ENCODE results near the gene SHLD3.
"Not testable (repeated sequence)": the region's sequence is repeated elsewhere in the genome, so short reads cannot be mapped to it uniquely, and the experiment has no call there.

Gene SHLD3, protein sequence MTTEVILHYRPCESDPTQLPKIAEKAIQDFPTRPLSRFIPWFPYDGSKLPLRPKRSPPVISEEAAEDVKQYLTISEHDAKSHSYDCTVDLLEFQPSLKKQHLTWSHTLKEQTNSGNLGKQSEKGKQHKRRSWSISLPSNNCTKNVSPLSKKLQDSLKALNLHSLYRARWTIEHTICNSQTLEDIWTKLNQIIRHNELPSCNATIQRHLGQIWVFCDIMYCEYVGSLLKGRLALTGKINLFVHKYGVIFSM

GRCh38 chr5:65624571-65625555 is at the start of gene SHLD3, which contains the start of gene TRAPPC13:
Gene SHLD3, plus strand, starts transcription at chr5:65625027. Its CDS starts 4,561 bp downstream, at chr5:65629588.
Gene TRAPPC13, plus strand, starts transcription at chr5:65625027. Its CDS starts 34 bp downstream, at chr5:65625061.
- peak; percentile 60 to 79 for DNase-seq

DNA sequence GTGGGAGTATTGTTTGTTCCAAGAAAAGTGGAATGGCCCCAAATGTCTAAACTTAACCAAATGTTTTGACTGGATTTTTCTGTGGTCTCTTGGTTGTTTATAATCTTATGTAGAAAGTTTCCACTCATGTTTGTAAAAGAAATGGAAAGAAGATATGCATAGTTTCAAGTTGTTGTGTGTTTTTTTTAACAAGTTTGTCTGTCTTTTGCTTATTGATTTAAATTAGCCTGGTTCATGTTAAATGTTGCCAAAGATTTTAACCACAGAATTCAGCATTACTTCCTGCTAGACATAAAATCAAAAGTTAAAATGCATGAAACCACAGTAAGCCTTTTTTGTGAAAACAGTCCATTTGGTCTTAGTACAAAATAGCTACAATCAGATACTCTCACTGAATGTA is 47.7 kb upstream of the SHLD3 start:
- DNase-seq = no peak

GRCh38 chr5:65588694-65589093 is 36.1 kb upstream of the SHLD3 start:
- no peak for DNase-seq

DNA sequence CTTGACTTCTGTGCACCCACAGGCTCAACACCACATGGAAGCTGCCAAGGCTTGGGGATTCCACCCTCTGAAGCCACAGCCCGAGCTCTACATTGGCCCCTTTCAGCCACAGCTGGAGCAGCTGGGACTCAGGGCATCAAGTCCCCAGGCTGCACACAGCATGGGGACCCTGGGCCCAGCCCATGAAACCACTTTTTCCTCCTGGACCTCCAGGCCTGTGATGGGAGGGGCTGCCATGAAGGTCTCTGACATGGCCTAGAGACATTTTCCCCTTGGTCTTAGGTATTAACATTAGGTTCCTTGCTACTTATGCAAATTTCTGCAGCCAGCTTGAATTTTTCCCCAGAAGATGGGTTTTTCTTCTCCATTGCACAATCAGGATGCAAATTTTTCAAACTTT is 23.1 kb upstream of the SHLD3 start:
- not testable (repeated sequence) for DNase-seq

- no peak for DNase-seq
These were observed 13.3 kb upstream of the SHLD3 start for GRCh38 chr5:65611524-65611923.

DNA sequence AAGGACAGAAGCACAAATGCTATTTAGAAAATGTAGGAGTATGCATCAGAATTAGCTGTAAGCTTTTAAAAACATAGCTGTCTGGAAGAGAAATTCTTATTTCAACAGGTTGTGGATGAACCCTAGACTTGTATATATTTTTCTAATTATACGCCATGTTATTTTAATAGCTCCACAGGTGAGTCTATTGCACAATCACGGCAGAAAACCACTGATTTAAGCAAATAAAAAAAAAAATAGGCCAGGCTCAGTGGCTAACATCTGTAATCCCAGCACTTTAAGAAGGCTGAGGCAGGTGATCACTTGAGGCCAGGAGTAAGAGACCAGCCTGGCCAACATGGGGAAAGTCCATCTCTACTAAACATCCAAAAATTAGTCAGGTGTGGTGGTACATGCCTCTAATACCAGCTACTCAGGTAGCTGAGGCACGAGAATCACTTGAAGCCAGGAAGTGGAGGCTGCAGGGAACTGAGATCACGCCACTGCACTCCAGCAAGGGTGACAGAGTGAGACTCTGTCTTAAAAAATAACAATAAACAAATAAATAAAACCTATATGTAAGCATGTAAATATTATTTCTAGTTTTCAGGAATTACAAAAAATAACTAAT is 12.4 kb upstream of the SHLD3 start:
- no peak for DNase-seq

GRCh38 chr5:65620021-65620420 is 4.8 kb upstream of the SHLD3 start:
- DNase-seq = no peak

- DNase-seq = not testable (repeated sequence)
These were observed 2.9 kb upstream of the SHLD3 start for GRCh38 chr5:65621961-65622360.

DNA sequence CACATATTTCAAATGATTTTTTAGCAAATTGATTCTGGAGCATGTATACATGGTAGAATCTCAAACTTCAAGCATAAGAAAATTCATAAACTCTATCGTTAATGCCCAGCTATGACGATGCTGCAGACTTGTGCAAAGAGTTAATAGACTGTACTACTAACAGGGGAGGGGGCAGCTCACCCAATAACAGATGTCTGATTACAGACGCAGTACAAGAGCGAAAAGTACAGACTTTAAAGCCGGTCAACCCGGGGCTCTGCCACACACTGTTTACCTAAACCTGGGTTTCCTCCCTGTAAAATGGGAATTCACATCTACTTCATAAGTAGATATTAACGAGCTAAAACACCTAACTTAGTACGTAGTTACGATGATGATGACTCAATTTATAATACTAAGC is 1.3 kb upstream of the SHLD3 start:
- no peak for DNase-seq

DNA sequence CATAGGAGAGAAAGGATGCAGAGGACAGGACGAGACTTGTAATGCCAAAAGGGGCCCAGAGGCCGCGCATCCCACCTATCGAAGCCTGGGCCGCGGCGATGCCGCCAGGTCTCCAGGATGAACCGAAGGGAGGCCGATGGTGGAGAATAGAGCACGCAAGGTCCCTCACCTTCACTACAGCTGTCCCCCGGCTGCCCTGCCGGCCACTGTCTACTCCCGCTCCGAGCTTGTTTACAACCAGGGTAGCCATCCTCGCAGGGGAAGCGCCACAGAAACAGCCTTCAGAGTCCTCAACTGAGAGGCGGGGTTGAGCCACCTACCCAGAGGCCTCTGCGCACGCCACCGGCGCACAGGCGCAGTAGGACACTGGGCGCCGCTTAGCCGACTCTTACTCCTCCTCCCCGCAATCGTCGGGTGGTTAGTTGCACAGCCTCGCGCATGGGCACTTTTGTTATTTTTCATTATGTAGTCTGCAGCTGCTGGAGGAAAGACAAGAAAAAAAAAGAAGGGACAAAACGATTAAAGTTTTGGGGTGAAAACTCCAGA is 729 bp upstream of the SHLD3 start, which contains the start of gene TRIM23:
Gene TRIM23, minus strand, starts transcription at position 309 of the 546 bp plus-strand sequence. Its CDS starts 59 bp downstream, at position 250.
- peak; percentile 82 to 92 for DNase-seq

GRCh38 chr5:65625743-65626142 is 916 bp downstream of the SHLD3 start:
- no peak for DNase-seq

- DNase-seq = no peak
These were observed 6.2 kb downstream of the SHLD3 start for GRCh38 chr5:65630981-65631380.

DNA sequence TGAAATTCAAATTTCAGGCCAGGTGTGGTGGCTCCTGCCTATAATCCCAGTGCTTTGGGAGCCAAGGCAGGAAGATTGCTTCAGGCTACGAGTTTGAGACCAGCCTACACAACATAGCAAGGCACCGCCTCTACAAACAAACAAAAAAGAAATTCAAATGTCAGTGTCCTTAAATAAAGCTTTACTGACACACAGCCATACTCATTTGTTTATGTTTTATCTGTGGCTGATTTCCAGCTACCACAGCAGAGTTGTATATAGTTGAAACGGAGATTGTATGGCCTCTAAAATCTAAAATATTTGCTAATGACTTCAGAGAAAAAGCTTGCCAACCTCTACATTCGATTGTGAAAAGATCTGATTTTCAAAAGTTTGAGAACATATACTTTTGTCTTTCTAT is 15.4 kb downstream of the SHLD3 start:
- no peak for DNase-seq

GRCh38 chr5:65646938-65647337 is 22.1 kb downstream of the SHLD3 start:
- no peak for DNase-seq

GRCh38 chr5:65647941-65648340 is 23.1 kb downstream of the SHLD3 start:
- no peak for DNase-seq

DNA sequence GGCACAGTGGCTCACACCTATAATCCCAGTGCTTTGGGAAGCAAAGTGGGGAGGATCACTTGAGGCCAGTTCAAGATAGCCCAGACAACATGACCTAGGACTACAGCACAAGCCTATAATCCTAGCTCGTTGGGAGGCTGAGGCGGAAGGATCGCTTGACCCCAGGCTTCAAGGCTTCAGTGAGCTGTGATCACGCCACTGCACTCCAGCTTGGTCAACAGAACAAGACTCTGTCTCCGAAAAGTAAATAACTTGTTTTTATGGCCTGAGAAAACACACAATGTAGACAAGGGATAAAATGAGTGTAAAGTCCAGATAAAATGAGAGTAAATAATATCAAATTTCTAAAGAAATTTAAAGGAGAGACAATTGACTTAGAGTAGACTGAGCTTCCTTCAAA is 26.3 kb downstream of the SHLD3 start:
- DNase-seq = no peak

DNA sequence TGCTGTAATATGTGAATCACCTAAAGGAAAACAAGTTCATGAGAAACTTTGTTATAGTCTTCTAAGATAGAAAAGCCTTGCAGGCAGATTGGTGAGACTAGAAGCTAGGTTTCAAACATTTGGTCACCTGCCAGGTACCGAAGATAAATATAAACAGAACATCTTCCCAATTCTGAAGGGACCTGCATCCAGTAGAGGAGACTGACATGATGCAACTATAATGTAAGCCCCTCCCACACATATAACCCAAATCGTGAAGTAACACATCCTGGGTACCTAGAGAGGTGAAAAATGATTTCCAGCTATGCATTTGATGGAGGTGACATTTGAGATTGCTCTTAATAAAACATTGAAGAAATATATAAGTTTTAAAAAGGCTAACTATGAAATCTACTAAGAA is 29.9 kb downstream of the SHLD3 start:
- DNase-seq = no peak

- no peak for DNase-seq
These were observed 39.1 kb downstream of the SHLD3 start for GRCh38 chr5:65663804-65664521.

DNA sequence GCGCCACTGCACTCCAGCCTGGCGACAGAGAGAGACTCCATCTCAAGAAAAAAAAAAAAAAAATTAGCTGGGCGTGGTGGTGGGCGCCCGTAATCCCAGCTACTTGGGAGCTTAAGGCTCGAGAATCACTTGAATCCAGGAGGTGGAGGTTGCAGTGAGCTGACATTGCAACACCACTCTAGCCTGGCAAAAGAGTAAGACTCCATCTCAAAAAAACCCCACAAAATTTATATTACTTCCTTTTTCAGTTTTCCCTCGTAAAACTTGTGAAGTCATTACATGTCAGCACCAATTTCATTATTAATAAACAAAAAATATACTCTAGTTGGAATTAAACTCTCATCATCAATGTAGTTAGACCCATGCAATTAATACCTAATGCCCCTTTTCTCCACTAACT is 43.9 kb downstream of the SHLD3 start:
- no peak for DNase-seq

- no peak for DNase-seq
These were observed 48.0 kb downstream of the SHLD3 start for GRCh38 chr5:65672796-65673195.

DNA sequence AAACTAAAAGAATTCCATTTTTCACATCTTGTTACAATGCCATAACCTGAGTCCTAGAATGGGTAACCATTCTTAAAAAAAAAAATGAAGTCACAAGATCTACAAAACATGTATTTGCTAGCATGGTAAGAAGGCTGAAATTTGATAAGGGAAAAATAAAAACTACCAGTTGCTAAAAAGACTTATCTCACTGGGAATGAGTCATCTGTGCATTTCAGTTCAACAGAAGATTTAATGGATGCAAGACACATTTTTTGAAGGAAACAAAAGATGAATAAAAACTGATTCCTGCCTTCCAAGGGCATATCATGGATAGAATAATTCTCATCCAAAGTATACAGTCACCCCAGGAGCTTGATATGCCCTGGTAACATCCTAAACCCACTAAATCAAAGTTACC is 49.9 kb downstream of the SHLD3 start:
- DNase-seq = no peak

- not testable (repeated sequence) for DNase-seq
These were observed 51.2 kb downstream of the SHLD3 start for GRCh38 chr5:65676056-65676455.

Measured in stimulated activated CD4-positive, alpha-beta T cell treated with anti-CD3 and anti-CD28 coated beads, Interleukin-4, amount 100 ng/mL, for 4 hours (primary cell).